ENCODE data around the gene CFAP251.

The CFAP251 gene

GRCh38 chr12:122051231-122051876 is 133.0 kb downstream of the CFAP251 start:
- H3K36me3 Mint-ChIP-seq: no peaks in the 10 kb centered on the region
- peaks cover 8% of the 10 kb centered on the region for H3K4me1 Mint-ChIP-seq
- no peak overlapping the region for H3K27ac Mint-ChIP-seq
- DNase-seq (ENCODE audit: low spot score in 2 of 2): no peak
- H3K4me3 Mint-ChIP-seq: no peak overlapping the region
- ATAC-seq: no peak
- no peaks in the 10 kb centered on the region for H3K9me3 Mint-ChIP-seq

- H3K27ac Mint-ChIP-seq: no peak overlapping the region
- H3K36me3 Mint-ChIP-seq: no peaks in the 10 kb centered on the region
- H3K4me3 Mint-ChIP-seq: no peak overlapping the region
- ATAC-seq (no peak), DNase-seq (ENCODE audit: low spot score in 2 of 2) (no peak)
- no peaks in the 10 kb centered on the region for H3K9me3 Mint-ChIP-seq
- peaks cover 8% of the 10 kb centered on the region for H3K4me1 Mint-ChIP-seq
Observed at GRCh38 chr12:122052285-122052684, 133.9 kb downstream of the CFAP251 start.
